Fibroblast of lung (primary cell): ENCODE measurements around the gene CABP4.
"Not testable (repeated sequence)": the region's sequence is repeated elsewhere in the genome, so short reads cannot be mapped to it uniquely, and the experiment has no call there.

Experiments used
- CTCF ChIP-seq, 2 donors: IDR thresholded peaks in 1 of 2; conservative IDR thresholded peaks in 1 of 2; 1 replicate in 1 of 2; 2 replicates in 1 of 2; pipeline ENCODE4 v1.5.1; 2011 to 2012; ENCODE audit warnings: low read length in 2 of 2, control low read depth in 1 of 2, inconsistent platforms in 1 of 2, low read depth in 1 of 2, mild to moderate bottlenecking in 1 of 2
- EZH2 ChIP-seq: IDR thresholded peaks from 2 replicates; pipeline ENCODE4 v1.5.1; 2012; ENCODE audit warnings: low read length, control low read depth, mild to moderate bottlenecking; ENCODE audit errors: missing control alignments

DNA sequence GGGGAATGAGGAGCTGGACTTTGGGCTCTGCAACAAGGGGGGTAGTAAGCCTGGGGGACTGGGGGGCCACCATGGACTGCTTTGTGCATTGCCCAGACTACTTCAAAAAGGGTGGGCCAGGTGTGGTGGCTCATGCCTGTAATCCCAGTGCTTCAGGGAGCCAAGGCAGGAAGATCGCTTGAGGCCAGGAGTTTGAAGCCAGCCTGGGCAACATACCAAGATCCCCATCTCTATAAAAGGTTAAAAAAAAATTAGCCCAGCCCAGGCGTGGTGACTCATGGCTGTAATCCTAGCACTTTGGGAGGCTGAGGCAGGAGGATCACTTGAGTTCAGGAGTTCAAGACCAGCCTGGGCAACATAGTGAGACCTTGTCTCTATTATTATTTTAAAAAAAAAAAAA is 10.4 kb downstream of the CABP4 start:
- TF ChIP-seq CTCF (conservative IDR thresholded peaks at IDR 0.05 in 1 of 2, IDR thresholded peaks at IDR 0.05 in 1 of 2; ENCODE audit: low read depth in 1 of 2, low read length in 2 of 2); EZH2: not testable (repeated sequence)
